Measurements from ENCODE around the gene HEPHL1.

Gene HEPHL1

GRCh38 chr11:94129512-94130297 lies 108.6 kb downstream of the HEPHL1 start:
- in situ Hi-C loops (cut with MboI; ENCODE audit: low sequenced_read_pairs), result no loop called here

GRCh38 chr11:94130298-94131046 lies 109.3 kb downstream of the HEPHL1 start:
- in situ Hi-C loops (cut with MboI; ENCODE audit: low sequenced_read_pairs), result no loop called here

GRCh38 chr11:94131047-94131717 lies 110.0 kb downstream of the HEPHL1 start:
- in situ Hi-C loops (cut with MboI; ENCODE audit: low sequenced_read_pairs), result no loop called here

GRCh38 chr11:94131718-94132115 lies 110.6 kb downstream of the HEPHL1 start:
- in situ Hi-C loops (cut with MboI; ENCODE audit: low sequenced_read_pairs), result no loop called here

GRCh38 chr11:94132152-94132558 lies 111.0 kb downstream of the HEPHL1 start:
- in situ Hi-C loops (cut with MboI; ENCODE audit: low sequenced_read_pairs), result no loop called here

GRCh38 chr11:94132823-94133408 lies 111.8 kb downstream of the HEPHL1 start:
- in situ Hi-C loops (cut with MboI; ENCODE audit: low sequenced_read_pairs), result no loop called here

GRCh38 chr11:94133752-94134151 lies 112.6 kb downstream of the HEPHL1 start:
- in situ Hi-C loops (cut with MboI; ENCODE audit: low sequenced_read_pairs), result no loop called here

GRCh38 chr11:94134651-94135512 lies 113.7 kb downstream of the HEPHL1 start:
- in situ Hi-C loops (cut with MboI; ENCODE audit: low sequenced_read_pairs), result no loop called here

- in situ Hi-C loops (cut with MboI; ENCODE audit: low sequenced_read_pairs), result no loop called here
Measured at GRCh38 chr11:94139416-94139815, 118.3 kb downstream of the HEPHL1 start.

GRCh38 chr11:94140154-94140655 lies 119.1 kb downstream of the HEPHL1 start:
- in situ Hi-C loops (cut with MboI; ENCODE audit: low sequenced_read_pairs), result no loop called here

GRCh38 chr11:94141511-94142307 lies 120.6 kb downstream of the HEPHL1 start:
- in situ Hi-C loops (cut with MboI; ENCODE audit: low sequenced_read_pairs), result no loop called here

- in situ Hi-C loops (cut with MboI; ENCODE audit: low sequenced_read_pairs), result no loop called here
Measured at GRCh38 chr11:94142308-94143281, 121.4 kb downstream of the HEPHL1 start.

- in situ Hi-C loops (cut with MboI; ENCODE audit: low sequenced_read_pairs), result no loop called here
Measured at GRCh38 chr11:94144216-94144615, 123.1 kb downstream of the HEPHL1 start.

- in situ Hi-C loops (cut with MboI; ENCODE audit: low sequenced_read_pairs), result no loop called here
Measured at GRCh38 chr11:94144664-94145063, 123.5 kb downstream of the HEPHL1 start.

- in situ Hi-C loops (cut with MboI; ENCODE audit: low sequenced_read_pairs), result no loop called here
Measured at GRCh38 chr11:94145431-94145830, 124.3 kb downstream of the HEPHL1 start.

- in situ Hi-C loops (cut with MboI; ENCODE audit: low sequenced_read_pairs), result no loop called here
Measured at GRCh38 chr11:94145916-94146315, 124.8 kb downstream of the HEPHL1 start.

- in situ Hi-C loops (cut with MboI; ENCODE audit: low sequenced_read_pairs), result no loop called here
Measured at GRCh38 chr11:94147433-94147845, 126.3 kb downstream of the HEPHL1 start.

GRCh38 chr11:94148189-94148588 lies 127.0 kb downstream of the HEPHL1 start:
- in situ Hi-C loops (cut with MboI; ENCODE audit: low sequenced_read_pairs), result no loop called here

Measured in HL-60/S4 treated with phorbol 12-myristate 13-acetate at 8.2 ng/mL for 4 days and 3 days (cell line).